Measurements from ENCODE around the gene H2AZ2.
"Not testable (repeated sequence)": the region's sequence is repeated elsewhere in the genome, so short reads cannot be mapped to it uniquely, and the experiment has no call there.

The H2AZ2 gene

DNA sequence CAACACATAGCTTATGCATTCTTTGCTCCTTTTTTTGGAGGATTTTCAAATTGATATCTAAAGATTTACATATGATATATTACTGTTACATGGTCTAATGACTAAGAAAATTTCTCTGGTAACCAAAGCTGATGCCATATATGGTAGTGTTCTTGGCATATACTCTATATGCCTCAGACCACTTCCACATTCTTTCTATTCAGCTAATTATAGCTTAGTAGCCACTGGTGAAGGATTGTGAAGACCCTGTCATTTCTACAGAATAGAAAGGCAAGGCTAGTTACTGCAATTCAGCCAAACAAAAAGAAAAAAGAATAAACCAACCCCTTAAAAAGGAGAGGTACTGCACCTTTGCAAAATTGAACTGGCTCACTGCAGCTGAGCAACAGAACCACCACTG, 33.7 kb upstream of the H2AZ2 start:
- H3K4me3 ChIP-seq (ENCODE audit: low read depth, low read length) = peak overlapping the region; percentile 79
- TF ChIP-seq, protein P1, sequence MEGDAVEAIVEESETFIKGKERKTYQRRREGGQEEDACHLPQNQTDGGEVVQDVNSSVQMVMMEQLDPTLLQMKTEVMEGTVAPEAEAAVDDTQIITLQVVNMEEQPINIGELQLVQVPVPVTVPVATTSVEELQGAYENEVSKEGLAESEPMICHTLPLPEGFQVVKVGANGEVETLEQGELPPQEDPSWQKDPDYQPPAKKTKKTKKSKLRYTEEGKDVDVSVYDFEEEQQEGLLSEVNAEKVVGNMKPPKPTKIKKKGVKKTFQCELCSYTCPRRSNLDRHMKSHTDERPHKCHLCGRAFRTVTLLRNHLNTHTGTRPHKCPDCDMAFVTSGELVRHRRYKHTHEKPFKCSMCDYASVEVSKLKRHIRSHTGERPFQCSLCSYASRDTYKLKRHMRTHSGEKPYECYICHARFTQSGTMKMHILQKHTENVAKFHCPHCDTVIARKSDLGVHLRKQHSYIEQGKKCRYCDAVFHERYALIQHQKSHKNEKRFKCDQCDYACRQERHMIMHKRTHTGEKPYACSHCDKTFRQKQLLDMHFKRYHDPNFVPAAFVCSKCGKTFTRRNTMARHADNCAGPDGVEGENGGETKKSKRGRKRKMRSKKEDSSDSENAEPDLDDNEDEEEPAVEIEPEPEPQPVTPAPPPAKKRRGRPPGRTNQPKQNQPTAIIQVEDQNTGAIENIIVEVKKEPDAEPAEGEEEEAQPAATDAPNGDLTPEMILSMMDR (IDR thresholded peaks at IDR 0.05; ENCODE audit: low read depth, low read length) = no peak

DNA sequence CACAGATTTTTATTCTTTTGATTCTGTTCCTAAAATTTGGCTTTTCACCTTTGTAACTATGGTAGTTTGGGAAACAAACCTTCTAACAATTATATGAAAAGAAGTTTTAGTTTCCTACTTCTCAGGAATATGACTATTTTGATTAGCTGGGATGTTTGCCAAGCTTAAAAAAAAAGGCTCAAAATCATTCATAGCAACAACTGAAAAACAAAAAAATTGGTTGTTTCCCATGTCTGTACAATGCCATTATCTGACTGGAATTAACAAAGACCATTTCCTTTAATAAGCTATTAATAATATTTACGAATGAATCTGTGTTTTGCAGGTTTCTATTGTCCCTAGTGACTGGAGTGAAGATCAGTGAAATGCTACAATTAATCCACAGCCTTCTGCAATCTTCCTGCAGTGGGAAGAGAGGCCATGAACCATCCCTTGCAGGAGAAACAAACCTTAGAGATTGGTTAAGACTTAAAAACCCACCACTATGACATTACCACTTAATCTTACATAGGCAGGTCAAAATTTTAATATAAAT, 33.2 kb upstream of the H2AZ2 start:
- TF ChIP-seq, protein P1 (IDR thresholded peaks at IDR 0.05; ENCODE audit: low read depth, low read length) = no peak

DNA sequence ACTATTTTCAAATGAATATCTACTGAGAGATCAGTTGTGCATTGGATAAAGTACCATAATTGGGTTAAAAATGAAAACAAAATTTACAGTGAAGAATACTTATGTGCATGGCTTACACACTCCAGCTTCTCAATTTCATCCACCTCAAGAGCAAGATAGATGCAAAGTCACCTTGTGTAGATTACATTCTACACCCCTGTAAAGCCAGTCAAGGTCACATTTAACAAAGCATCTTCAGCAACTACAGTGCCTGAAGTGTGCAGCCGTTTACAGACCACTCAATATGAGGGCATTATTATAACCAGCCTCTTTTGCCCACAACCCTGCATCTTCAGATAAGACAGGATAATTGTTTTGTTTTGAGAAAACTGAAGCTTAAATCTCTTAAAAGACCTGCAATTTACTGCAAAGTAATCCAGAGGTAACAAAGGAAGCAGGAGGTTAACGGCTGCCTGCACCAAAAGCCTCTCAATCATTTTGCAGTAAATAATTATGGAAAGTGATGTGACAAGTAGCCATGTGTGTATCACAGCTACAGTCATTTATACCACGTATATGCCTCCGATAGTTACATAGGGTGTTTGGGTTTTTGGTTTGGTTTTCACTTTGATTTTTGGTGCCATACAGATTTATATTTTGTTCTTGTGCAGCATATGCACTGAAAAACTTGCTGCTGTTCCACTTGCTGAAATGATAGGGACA, 32.6 kb upstream of the H2AZ2 start:
- peak overlapping the region; percentile 79 for H3K4me3 ChIP-seq (ENCODE audit: low read depth, low read length)
- TF ChIP-seq, protein P1 (IDR thresholded peaks at IDR 0.05; ENCODE audit: low read depth, low read length) = no peak

More for the DNA sequence above, 33.2 kb upstream of the H2AZ2 start:
- peak overlapping the region; percentile 79 for H3K4me3 ChIP-seq (ENCODE audit: low read depth, low read length)

DNA sequence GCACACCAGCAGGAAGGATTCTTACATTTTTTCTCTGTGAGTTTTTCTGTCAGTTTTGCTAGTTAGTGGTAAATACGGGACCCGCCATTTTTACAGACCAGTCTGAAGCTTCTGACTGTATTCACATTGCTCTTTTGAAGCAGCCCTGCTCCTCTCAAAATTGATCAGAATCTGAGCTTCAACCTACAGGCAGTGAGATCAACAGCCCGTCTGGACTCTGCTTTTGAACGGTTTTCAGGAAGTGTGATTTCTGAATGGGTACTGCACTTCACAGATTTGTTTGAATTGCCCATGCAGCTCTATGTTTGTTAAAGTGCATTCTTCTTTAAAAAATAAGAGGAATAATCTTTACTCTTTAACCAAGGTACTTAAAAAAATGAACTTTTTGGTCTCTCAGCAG, 28.5 kb upstream of the H2AZ2 start:
- no peak overlapping the region for H3K4me3 ChIP-seq (ENCODE audit: low read depth, low read length)
- TF ChIP-seq, protein P1 (IDR thresholded peaks at IDR 0.05; ENCODE audit: low read depth, low read length) = no peak

DNA sequence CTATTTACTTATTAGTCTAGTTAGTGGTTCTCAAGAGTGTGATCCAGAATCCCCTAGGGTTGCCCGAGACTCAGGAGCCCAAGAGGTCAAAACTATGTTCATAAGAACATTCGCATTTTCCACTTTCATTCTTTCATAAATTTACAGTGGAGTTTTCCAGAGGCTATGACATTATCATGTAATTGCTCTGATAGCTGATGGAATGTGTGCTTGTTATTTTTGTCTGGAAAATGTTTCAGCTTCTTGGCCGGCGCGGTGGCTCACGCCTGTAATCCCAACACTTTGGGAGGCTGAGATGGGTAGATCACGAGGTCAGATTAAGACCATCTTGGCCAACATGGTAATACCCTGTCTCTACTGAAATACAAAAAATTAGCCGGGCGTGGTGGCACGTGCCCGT, 27.4 kb upstream of the H2AZ2 start:
- TF ChIP-seq, protein P1 (IDR thresholded peaks at IDR 0.05; ENCODE audit: low read depth, low read length) = no peak
- no peak overlapping the region for H3K4me3 ChIP-seq (ENCODE audit: low read depth, low read length)

DNA sequence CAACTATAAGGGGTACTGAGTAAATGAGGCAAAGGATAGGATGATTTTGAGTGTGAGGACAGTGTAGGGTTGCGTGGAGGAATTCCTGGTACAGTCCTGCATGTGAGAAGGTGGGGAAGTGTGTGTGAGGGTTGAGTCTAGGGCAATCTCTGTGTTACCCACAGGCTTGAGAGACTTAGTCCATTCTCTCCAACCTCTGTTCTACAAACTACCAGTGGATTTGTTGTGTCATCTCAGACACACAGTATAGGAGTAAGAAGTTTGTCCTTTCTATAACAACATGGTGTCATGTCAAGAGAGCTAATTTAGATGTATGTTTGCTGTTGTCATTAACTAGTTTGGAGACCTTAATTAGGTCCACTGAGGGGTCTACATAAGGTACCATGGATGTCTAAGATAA, 24.9 kb upstream of the H2AZ2 start:
- TF ChIP-seq, protein P1 (IDR thresholded peaks at IDR 0.05; ENCODE audit: low read depth, low read length) = no peak
- no peak overlapping the region for H3K4me3 ChIP-seq (ENCODE audit: low read depth, low read length)

DNA sequence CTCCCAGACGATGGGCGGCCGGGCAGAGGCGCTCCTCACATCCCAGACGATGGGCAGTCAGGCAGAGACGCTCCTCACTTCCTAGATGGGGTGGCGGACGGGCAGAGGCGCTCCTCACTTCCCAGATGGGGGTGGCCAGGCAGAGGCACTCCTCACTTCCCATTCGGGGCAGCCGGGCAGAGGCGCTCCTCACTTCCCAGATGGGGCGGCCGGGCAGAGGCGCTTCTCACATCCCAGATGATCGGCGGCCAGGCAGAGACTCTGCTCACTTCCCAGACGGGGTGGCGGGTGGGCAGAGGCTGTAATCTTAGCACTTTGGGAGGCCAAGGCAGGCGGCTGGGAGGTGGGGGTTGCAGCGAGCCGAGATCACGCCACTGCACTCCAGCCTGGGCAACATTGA, 24.0 kb upstream of the H2AZ2 start:
- H3K4me3 ChIP-seq (ENCODE audit: low read depth, low read length) = not testable (repeated sequence)

DNA sequence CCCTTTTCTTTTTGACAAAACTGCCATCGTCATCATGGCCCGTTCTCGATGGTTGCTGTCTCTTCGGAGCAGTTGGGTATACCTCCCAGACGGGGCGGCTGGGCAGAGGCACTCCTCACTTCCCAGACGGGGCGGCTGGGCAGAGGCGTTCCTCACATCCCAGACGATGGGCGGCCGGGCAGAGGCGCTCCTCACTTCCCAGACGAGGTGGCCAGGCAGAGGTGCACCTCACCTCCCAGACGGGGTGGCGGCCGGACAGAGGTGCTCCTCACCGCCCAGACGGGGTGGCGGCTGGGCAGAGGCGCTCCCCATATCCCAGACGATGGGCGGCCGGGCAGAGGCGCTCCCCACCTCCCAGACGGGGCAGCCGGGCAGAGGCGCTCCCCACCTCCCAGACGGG, 22.9 kb upstream of the H2AZ2 start:
- not testable (repeated sequence) for H3K4me3 ChIP-seq (ENCODE audit: low read depth, low read length)

DNA sequence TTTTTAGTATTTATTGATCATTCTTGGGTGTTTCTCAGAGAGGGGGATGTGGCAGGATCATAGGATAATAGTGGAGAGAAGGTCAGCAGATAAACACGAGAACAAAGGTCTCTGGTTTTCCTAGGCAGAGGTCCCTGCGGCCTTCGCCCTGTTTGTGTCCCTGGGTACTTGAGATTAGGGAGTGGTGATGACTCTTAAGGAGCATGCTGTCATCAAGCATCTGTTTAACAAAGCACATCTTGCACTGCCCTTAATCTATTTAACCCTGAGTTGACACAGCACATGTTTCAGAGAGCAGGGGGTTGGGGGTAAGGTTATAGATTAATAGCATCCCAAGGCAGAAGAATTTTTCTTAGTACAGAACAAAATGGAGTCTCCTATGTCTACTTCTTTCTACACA, 22.4 kb upstream of the H2AZ2 start:
- not testable (repeated sequence) for H3K4me3 ChIP-seq (ENCODE audit: low read depth, low read length)

All from WI38 (cell line).